ENCODE results near the gene LMAN2L. TPM values are rescaled to one million over a fixed set of nuclear protein-coding genes. Genes with fewer than 3 reads are reported as not detected.

The LMAN2L gene
- total RNA-seq, 1 donor = 12.2 TPM

- no peak for DNase-seq (ENCODE audit: low read depth)
- no peak overlapping the region for H3K4me3 ChIP-seq (ENCODE audit: low read depth, low read length)
- no peak for TF ChIP-seq CTCF (IDR thresholded peaks at IDR 0.05; ENCODE audit: insufficient read depth, low read length)
Observed at GRCh38 chr2:96767135-96767871, 27.4 kb upstream of the LMAN2L start.

GRCh38 chr2:96764253-96764637 is 24.4 kb upstream of the LMAN2L start:
- H3K4me3 ChIP-seq (ENCODE audit: low read depth, low read length) = peak overlapping the region; percentile 88
- TF ChIP-seq CTCF (IDR thresholded peaks at IDR 0.05; ENCODE audit: insufficient read depth, low read length) = no peak
- peak; percentile 23 for DNase-seq (ENCODE audit: low read depth)

- TF ChIP-seq CTCF (IDR thresholded peaks at IDR 0.05; ENCODE audit: insufficient read depth, low read length) = peak; percentile 60
- H3K4me3 ChIP-seq (ENCODE audit: low read depth, low read length) = peak overlapping the region; percentile 88
- DNase-seq (ENCODE audit: low read depth) = peak; percentile 12
Observed at GRCh38 chr2:96763511-96764252, 23.8 kb upstream of the LMAN2L start.

GRCh38 chr2:96762529-96763311 is 22.9 kb upstream of the LMAN2L start:
- peak; percentile 19 for DNase-seq (ENCODE audit: low read depth)
- peak overlapping the region; percentile 88 for H3K4me3 ChIP-seq (ENCODE audit: low read depth, low read length)
- TF ChIP-seq CTCF (IDR thresholded peaks at IDR 0.05; ENCODE audit: insufficient read depth, low read length) = peak; percentile 10

- TF ChIP-seq CTCF (IDR thresholded peaks at IDR 0.05; ENCODE audit: insufficient read depth, low read length) = no peak
- peak; percentile 34 for DNase-seq (ENCODE audit: low read depth)
Observed at GRCh38 chr2:96760986-96761832, 21.3 kb upstream of the LMAN2L start.

More at GRCh38 chr2:96760986-96761832, 21.3 kb upstream of the LMAN2L start:
- peak overlapping the region; percentile 88 for H3K4me3 ChIP-seq (ENCODE audit: low read depth, low read length)
